Thoracic aorta (tissue), 2 donors: ENCODE data around the gene SCT. TPM values are rescaled to one million over a fixed set of nuclear protein-coding genes. Genes with fewer than 3 reads are reported as not detected.

Source experiments
- ATAC-seq: fragments of 150-250 bp; one replicate; pipeline ENCODE4 v1.8.0; 2017; ENCODE audit warnings: low read depth; ENCODE audit not compliant: insufficient number of reproducible peaks, low FRiP score
- DNase-seq: peaks from one replicate; pipeline ENCODE4 v3.0.0-alpha.2; 2020; ENCODE audit warnings: low spot score
- H3K27ac ChIP-seq, 2 donors: fragments of 200-600 bp; sonication (generic); 1 replicate in 1 of 2; 2 replicates in 1 of 2; pipeline ENCODE4 v1.5.1; 2016; ENCODE audit warnings: mild to moderate bottlenecking in 2 of 2, moderate library complexity in 2 of 2
- H3K27me3 ChIP-seq: fragments of 200-600 bp; sonication (generic); replicated peaks from 2 replicates; pipeline ENCODE4 v1.6.0; 2016; ENCODE audit warnings: mild to moderate bottlenecking; ENCODE audit not compliant: insufficient read depth
- H3K36me3 ChIP-seq: fragments of 200-600 bp; sonication (generic); one replicate; pipeline ENCODE4 v1.5.1; 2016
- H3K4me1 ChIP-seq, 2 donors: fragments of 200-600 bp; sonication (generic); 1 replicate in 1 of 2; 2 replicates in 1 of 2; pipeline versions ENCODE4 v1.5.1 to v1.6.0; 2016; ENCODE audit warnings: low read depth in 2 of 2, mild to moderate bottlenecking in 1 of 2; ENCODE audit not compliant: control insufficient read depth in 1 of 2
- H3K4me3 ChIP-seq: fragments of 200-600 bp; sonication (generic); 2 replicates; pipeline ENCODE4 v1.5.1; 2016; ENCODE audit warnings: mild to moderate bottlenecking
- H3K9me3 ChIP-seq: fragments of 200-600 bp; sonication (generic); 2 replicates; pipeline ENCODE4 v1.5.1; 2016
- CTCF ChIP-seq: fragments of 200-600 bp; sonication (generic); IDR thresholded peaks from one replicate; pipeline ENCODE4 v1.5.1; 2019; ENCODE audit warnings: antibody characterized with exemption
- total RNA-seq, 2 donors: library from RNA; depleted of rRNA; stranded (reverse); fragments of >200 nt; gene quantifications; one replicate each; pipeline versions ENCODE4 v1.1.0 to v1.2.3, GENCODE V29; 2016

The SCT gene
- total RNA-seq, 2 donors from 2014 or later, result not detected

DNA sequence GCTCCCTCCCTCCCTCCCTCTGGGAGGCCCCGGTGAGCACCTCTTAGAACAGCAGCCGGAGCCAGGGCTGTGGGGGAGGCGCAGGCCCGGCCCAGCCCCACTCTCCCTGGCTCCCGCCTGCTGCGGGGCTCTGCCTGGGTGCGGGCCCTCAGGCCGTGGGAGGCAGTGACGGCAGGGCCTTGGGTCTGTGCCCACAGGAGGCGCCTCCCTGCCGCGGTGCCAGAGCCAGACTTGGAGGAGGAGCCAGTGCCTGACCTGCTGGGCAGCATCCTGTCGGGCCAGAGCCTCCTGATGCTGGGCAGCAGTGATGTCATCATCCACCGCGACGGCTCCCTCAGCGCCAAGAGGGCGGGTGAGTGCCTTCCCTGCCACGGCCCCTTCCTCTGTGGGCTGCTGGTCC lies 20.7 kb downstream of the SCT start:
- no peak for TF ChIP-seq CTCF
- Histone ChIP-seq H3K27me3 (no peaks in the 10 kb centered on the region), H3K36me3 (peaks cover 90% of the 10 kb centered on the region), H3K9me3 (no peaks in the 10 kb centered on the region), H3K27ac (no peak overlapping the region), H3K4me3 (no peak overlapping the region), H3K4me1 (no peaks in the 10 kb centered on the region)
- no peak for ATAC-seq
- DNase-seq, result no peak

DNA sequence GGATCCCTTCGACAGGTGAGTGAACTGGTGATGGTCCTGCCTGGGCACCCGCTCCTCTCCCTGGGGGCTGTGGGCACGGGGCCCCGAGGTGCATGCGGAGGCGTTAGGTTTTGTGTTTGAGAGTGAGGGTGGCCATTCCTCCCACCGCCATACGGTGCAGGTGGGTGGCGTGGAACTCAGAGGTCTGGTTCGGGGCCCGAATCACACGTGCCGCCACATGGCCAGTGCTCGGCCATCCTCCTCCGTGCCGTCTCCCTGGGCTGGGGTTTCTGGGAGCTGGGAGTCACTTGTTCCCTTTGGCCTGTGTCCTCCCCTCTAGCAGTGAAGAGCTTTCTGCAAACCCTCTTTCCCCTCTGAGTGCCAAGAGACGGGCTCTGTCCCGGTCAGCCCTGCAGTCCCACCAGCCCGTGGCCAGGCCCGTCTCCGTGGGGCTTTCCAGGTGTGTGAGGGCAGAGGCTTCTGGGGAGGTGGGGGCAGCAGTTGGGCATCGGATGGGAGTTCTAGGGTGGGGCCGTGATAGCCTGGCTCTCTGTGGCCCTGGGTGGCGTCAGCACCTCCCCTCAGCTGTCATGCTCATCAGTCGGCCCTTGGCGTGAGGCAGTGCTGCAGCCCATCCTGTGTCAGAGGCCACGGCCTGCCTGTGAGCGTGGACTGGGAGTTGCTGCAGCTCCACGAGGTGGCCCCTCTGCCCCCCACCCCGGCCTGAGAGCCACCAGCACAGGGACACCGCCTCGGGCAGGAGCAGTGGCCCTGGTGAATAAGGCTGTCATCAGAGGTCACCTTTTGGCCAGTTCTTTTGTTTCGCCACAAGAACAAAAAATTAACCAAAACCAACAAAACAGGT lies 21.5 kb downstream of the SCT start:
- Histone ChIP-seq H3K4me3 (no peak overlapping the region), H3K36me3 (peaks cover 84% of the 10 kb centered on the region), H3K27ac (no peak overlapping the region), H3K9me3 (no peaks in the 10 kb centered on the region), H3K27me3 (no peaks in the 10 kb centered on the region), H3K4me1 (no peaks in the 10 kb centered on the region)
- ATAC-seq, result no peak
- DNase-seq, result no peak
- no peak for TF ChIP-seq CTCF

- Histone ChIP-seq H3K36me3 (peaks cover 76% of the 10 kb centered on the region), H3K27me3 (no peaks in the 10 kb centered on the region), H3K9me3 (no peaks in the 10 kb centered on the region), H3K4me3 (no peak overlapping the region), H3K4me1 (no peaks in the 10 kb centered on the region), H3K27ac (no peak overlapping the region)
- DNase-seq (no peak), ATAC-seq (no peak)
- no peak for TF ChIP-seq CTCF
Measured at GRCh38 chr11:603154-603553, 23.8 kb downstream of the SCT start.

DNA sequence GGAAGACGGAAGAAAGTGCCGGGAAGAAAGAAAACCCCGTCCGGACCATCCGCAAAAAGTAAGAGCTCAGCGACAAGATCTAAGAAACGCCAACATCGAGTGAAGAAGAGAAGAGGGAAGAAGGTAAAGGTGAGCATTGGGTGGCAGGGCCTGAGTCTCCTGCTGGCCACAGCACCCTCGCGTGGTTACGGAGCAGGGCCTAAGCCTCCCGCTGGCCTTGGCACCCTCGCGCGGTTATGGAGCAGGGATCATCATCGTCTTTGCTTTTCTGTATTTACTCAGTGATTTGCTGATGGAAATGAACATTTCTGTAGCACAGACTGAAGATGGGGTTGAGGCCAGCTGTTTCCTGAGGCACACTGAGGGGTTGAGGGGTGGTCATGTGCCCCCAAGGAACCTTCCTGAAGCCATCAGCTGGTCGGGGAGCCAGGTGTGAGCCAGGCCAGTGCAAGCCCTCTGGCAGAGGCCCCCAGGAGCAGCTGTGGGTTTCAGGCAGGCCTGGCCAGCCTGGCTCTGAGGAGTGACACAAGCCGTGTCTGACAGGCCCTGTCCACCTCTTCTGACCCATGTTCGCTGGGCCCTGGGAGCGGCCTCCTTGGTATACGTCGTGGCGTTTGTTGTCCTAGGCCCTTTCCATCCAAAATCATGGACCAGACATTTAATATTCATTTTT lies 25.3 kb downstream of the SCT start:
- Histone ChIP-seq H3K9me3 (no peaks in the 10 kb centered on the region), H3K27ac (no peak overlapping the region), H3K36me3 (peaks cover 74% of the 10 kb centered on the region), H3K4me1 (no peaks in the 10 kb centered on the region), H3K4me3 (no peak overlapping the region), H3K27me3 (no peaks in the 10 kb centered on the region)
- no peak for ATAC-seq
- DNase-seq, result no peak
- no peak for TF ChIP-seq CTCF

DNA sequence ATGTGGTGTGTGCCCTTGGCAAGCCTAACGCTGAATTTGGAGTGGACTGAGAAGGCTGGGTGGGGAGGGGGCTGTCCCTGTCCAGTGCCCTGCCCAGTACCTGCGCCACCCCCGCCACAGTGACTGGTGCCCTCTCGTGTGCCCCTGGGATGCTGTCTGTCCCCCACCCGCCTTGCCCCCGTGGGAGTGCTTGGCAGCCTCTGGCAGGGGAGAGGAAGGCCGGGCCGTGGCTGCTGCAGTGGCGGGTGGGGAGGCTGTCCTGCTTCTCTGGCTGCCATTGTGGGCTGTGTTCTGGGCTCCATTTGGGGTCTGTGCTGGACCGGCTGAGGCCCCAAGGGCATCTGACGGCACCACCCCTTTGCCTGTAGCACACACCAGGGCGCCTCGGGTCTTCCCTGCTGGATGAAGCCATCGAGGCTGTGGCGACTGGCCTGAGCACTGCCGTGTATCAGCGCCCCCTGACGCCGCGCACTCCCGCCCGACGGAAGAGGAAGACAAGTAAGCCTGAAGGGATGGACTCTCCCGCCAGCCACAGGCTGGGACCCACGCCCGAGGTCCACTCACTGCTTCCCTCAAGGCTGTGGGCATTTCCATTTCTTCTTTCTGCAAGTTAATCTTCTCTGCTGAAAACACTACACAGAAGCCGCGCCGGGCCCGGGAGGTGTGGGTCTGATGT lies 28.8 kb downstream of the SCT start:
- Histone ChIP-seq H3K27me3 (no peaks in the 10 kb centered on the region), H3K4me1 (no peaks in the 10 kb centered on the region), H3K9me3 (no peaks in the 10 kb centered on the region), H3K4me3 (no peak overlapping the region), H3K27ac (no peak overlapping the region), H3K36me3 (peaks cover 70% of the 10 kb centered on the region)
- DNase-seq, result no peak
- no peak for ATAC-seq
- TF ChIP-seq CTCF, result no peak
